Measurements from ENCODE around the gene ACER3.
"Not testable (repeated sequence)": the region's sequence is repeated elsewhere in the genome, so short reads cannot be mapped to it uniquely, and the experiment has no call there.

ACER3 gene

DNA sequence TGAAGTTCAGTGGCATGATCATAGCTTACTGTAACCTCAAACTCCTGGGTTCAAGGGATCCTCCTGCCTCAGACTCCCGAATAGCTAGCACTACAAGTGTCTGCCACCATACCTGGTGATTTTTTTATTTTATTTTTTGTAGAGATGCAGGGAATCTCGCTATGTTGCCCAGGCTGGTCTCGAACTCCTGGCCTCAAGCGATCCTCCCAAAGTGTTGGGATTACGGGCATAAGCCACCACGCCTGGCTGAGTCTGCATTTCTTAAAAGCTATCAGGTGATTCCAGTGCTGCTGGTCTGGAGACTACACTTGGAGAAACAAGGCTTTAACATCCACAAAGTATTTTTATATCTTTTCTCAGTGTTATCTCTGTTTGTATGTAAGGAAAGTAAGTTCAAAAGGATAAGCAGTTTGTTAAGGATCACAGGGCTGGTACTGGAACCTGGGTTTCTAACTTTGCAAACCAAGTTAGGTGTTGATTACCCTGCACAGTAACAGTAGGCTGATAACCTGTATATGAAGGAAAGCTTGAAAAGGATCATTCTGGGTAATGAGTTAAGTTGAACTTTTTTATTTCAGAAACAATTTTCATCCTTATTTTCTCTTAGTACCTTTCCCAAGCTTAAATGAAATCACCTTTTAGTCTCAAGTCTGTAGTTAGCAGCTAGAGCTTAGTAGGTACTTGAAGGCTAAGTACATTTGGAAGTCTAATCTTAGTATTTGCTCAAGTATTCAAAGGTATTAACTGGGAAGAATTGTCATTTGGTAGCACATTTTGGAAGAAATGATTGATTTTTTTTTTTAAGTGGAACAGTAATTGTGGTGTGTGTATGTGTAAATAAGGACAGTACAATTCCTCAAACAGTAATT lies 12.5 kb downstream of the ACER3 start:
- no peak for DNase-seq (ENCODE audit: extremely low read depth in 1 of 2, low read depth in 1 of 2)

- DNase-seq (ENCODE audit: extremely low read depth in 1 of 2, low read depth in 1 of 2), result no peak
Observed at GRCh38 chr11:76878014-76878413, 17.3 kb downstream of the ACER3 start.

DNA sequence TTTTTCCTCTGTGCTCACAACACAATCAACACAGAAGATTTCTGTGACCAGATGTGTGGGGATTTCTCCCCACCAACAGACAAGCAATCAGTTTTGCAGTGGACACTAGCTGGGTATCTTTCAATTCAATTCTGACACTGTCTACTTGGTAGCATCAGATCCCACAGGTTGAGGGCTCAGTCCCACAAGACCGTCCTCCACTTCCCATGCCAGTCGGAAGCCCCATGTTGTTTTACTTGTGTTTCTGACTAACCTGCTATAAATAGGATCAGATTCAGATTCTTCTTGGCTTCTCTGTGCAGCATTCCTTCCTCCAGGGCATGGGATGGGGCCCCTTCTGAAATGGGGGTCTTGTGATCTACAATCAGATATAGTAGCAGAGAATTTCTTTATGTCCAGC lies 19.6 kb downstream of the ACER3 start:
- no peak for DNase-seq (ENCODE audit: extremely low read depth in 1 of 2, low read depth in 1 of 2)

DNA sequence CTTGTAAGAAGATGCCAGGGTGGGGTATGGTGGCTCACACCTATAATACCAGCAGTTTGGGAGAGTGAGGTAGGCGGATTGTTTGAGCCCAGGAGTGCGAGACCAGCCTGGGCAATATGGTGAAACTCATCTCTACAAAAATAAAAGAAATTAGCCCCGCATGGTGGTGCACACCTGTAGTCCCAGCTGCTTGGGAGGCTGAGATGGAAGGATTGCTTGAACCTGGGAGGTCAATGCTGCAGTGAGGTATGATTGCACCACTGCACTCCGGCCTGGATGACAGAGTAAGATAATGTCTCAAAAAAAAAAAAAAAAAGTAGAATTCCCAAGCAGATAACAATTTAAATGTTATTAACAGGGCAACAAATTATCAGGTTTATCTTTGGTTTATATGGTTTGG lies 20.2 kb downstream of the ACER3 start:
- no peak for DNase-seq (ENCODE audit: extremely low read depth in 1 of 2, low read depth in 1 of 2)

- DNase-seq (ENCODE audit: extremely low read depth in 1 of 2, low read depth in 1 of 2), result no peak
Observed at GRCh38 chr11:76885390-76886097, 24.8 kb downstream of the ACER3 start.

- DNase-seq (ENCODE audit: extremely low read depth in 1 of 2, low read depth in 1 of 2), result no peak
Observed at GRCh38 chr11:76888989-76889388, 28.3 kb downstream of the ACER3 start.

DNA sequence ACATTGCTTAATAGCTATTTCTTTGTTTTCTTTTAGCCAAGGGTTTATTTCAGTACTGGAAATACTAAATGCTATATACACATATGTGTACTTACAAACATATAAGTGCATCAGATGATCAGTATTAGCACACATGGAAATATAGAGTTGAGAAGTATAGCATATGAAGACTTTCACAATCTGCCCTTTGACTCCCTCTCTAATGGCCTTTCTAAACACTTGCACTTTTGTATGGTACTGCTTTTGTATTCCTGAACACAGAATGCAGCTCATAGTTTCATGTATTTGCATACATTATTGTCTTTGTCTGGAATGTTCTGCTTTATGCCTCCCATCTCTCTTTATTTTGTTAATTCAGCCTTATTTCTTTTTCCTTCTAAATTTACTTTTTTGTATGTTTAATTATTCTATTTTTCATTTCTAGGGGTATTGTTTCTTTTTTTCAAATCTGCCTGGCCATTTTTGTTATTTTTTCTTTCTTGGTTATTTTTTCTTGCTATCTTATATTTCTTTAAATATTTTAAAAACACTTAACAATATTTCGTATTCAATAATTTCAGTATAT lies 28.8 kb downstream of the ACER3 start:
- no peak for DNase-seq (ENCODE audit: extremely low read depth in 1 of 2, low read depth in 1 of 2)

DNA sequence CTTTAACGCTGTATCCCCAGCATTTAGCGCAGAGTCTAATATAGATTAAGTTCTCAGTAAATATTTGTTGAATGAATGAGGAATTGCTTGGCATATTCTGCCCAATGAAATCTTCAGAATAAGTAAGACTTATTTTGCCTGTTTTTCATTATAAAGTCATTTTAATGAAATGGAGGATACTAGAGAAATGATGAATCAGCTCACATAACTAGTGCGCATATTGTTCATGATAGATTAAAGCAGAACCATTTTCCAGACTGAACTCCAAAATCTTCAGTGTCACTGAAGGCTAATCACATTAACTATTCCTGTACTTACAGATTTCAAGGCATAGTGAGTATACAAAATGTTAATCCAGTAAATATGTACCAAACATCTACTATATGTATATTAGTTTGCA lies 29.6 kb downstream of the ACER3 start:
- no peak for DNase-seq (ENCODE audit: extremely low read depth in 1 of 2, low read depth in 1 of 2)

DNA sequence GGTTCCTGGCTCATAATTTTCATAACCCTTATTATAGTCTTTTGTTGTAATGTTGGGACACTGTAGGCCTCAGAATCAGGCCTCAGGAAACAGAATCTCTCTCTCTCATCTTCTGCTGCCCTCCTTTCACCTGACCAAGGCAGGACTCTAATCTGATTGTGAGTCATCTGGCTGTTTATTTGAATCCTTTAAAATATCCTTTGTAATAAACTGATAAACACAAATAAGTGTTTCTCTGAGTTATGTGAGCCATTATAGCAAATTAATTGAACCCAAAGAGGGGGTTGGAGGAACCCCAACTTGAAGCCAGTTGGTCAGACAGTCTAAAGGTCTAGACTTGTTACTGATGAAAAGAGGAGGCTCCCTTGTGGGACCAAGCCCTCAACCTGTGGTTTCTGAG lies 30.6 kb downstream of the ACER3 start:
- no peak for DNase-seq (ENCODE audit: extremely low read depth in 1 of 2, low read depth in 1 of 2)

DNA sequence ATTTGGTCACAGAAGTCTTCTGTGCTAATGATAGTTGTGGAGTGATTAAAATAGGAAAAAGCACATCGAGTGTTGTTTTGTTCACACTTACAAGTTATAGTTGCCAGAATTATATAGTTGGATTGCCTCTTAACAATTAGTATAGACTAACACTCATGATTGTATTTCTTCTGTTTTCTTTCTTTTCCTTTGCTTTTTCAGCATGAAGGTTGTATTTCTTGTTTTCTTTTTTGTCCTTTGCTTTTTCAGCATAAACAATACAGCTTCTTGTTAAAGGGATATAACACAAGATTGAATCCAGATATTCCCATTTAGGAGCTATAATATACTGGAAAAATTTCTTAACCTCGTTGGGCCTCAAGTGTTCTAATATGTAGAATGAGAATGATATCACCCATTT lies 31.1 kb downstream of the ACER3 start:
- no peak for DNase-seq (ENCODE audit: extremely low read depth in 1 of 2, low read depth in 1 of 2)

- no peak for DNase-seq (ENCODE audit: extremely low read depth in 1 of 2, low read depth in 1 of 2)
Observed at GRCh38 chr11:76892306-76892705, 31.6 kb downstream of the ACER3 start.

GRCh38 chr11:76897233-76897632 lies 36.5 kb downstream of the ACER3 start:
- no peak for DNase-seq (ENCODE audit: extremely low read depth in 1 of 2, low read depth in 1 of 2)

GRCh38 chr11:76901144-76901543 lies 40.4 kb downstream of the ACER3 start:
- no peak for DNase-seq (ENCODE audit: extremely low read depth in 1 of 2, low read depth in 1 of 2)

- not testable (repeated sequence) for DNase-seq (ENCODE audit: extremely low read depth in 1 of 2, low read depth in 1 of 2)
Observed at GRCh38 chr11:76901622-76902021, 40.9 kb downstream of the ACER3 start.

GRCh38 chr11:76902121-76903014 lies 41.6 kb downstream of the ACER3 start:
- no peak for DNase-seq (ENCODE audit: extremely low read depth in 1 of 2, low read depth in 1 of 2)

DNA sequence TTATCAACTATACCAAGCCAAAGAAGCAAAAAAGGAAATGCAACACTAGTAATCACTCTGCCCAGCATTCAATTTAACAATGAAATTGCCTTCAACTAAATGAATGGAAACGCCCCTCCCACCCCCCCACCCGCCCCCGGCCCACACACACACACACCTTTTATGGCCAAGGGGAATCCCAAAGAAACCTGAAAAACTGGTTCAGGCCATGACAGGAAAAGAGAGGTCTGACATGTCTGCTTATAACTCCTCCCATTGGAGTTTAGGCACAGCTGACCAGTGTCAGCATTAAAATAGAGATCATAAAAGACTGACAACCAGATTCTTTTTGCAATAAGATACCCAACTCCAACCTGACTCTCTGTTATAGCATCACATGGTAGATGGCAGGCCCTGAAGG lies 42.6 kb downstream of the ACER3 start:
- DNase-seq (ENCODE audit: extremely low read depth in 1 of 2, low read depth in 1 of 2), result no peak

DNA sequence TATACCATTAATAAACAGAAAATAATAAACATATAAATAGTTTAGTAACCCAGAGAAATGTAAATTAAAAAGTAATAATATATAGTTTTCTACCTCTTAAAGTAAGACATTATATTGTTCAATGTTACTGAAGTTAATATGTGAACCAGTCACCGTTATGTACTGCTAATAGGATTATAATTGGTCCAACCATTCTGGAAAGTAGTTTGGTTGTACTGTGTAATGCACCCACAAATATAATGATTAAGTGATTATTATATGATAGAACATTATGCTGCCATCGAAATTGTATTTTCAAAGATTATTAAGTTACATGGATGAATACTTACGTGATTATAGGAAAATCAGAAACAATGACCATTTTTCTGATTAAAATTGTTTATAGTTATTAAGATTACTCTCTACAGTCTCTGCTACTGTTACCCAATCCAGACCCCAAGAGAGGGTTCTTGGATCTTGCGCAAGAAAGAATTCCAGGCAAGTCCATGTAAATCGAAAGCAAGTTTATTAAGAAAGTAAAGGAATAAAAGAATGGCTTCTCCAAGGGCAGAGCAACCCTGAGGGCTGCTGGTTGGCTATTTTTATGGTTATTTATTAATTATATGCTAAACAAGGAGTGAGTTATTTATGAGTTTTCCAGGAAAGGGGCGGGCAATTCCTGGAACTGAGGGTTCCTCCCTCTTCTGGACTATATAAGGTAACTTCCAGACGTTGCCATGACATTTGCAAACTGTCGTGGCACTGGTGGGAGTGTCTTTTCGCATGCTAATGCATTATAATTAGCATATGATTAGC lies 50.1 kb downstream of the ACER3 start:
- DNase-seq (ENCODE audit: extremely low read depth in 1 of 2, low read depth in 1 of 2), result no peak

DNA sequence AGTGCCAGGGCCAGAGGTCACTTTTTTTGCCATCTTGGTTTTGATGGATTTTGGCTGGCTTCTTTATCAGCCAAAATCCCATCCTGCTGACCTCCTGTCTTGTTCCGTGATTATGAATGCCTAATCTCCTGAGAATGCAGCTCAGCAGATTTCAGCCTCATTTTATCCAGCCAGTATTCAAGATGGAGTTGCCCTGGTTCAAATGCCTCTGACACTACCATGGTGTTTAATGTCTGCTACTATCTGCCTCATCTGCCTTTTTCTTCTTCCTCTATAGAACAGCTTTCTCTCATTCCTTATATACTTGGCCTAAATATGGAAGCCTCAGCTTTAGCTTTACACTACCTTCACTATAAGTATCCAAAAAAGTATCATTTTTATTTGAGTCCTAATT lies 50.7 kb downstream of the ACER3 start:
- no peak for DNase-seq (ENCODE audit: extremely low read depth in 1 of 2, low read depth in 1 of 2)

DNA sequence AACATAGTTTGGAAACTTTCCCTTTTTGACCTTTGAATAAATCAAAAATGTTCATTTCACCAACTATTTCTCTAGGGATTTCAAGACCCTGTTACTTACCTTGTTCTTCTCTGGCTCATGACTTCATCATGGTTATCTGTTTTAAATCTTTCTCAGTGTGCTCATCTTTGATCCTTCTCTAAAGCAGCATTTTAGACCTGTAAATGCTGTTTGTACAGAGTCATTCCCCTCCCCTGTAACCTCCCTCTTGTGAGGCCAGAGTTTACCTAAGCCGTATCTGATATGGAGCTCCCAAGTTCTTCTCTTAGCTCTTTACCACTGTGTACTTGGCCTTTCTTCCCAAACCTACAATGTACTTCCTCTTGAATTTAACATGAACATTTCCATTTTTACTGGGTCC lies 56.0 kb downstream of the ACER3 start:
- no peak for DNase-seq (ENCODE audit: extremely low read depth in 1 of 2, low read depth in 1 of 2)

GRCh38 chr11:76918941-76919386 lies 58.2 kb downstream of the ACER3 start:
- no peak for DNase-seq (ENCODE audit: extremely low read depth in 1 of 2, low read depth in 1 of 2)
